Ureter (tissue), 1 donor: Measurements from ENCODE around the gene YKT6. TPM values are rescaled to one million over a fixed set of nuclear protein-coding genes. Genes with fewer than 3 reads are reported as not detected.

Experiments used
- DNase-seq: peaks from one replicate; pipeline ENCODE4 v3.0.0-alpha.2; 2020; ENCODE audit warnings: low spot score
- total RNA-seq: library from RNA; stranded (reverse); gene quantifications from one replicate; pipeline ENCODE4 v1.2.4, GENCODE V29; 2023
- donor health status: DM: yes; HTN: yes; CAD: no.

The YKT6 gene
- total RNA-seq, 1 donor from 2014 or later, result 64.2 TPM

DNA sequence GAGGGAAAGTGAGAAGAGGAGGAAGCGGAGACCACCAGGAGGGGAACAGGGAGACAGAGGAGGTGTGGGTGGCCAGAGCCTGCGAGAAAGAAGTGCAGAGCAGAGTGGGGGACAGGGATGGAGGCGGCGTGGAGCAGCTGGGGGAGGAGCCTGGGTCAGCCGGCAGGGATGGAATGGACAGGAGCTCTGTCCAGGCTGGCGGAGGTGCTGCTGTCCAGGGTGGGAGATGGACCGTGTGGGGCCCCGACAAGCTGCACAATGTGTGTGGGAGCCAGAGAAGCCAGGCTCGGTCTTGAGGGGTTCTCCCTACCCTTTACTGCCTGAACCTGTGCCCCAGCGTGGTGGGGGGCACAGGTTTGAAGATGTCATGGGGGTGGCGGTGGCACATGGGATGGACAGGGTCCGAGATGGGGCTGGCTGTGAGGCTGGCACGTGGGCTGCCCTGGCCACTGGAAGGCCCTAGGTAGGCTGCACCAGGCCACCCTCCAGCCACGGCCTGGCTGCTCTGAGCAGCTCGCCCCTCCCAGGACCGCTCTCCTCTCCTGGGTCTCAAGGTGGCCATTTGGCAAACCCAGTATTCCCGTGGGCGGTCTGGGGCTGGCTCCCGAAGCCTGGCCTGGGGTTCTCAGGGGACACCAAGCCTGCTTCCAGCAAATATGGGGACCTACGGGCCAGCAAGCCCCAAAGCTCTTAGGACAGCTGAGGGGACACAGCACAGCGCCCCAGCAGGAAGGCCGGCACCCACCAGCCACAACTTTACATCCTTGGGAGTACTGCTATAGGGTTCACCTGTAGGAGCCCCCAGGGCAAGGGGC is 32.3 kb downstream of the YKT6 start:
- DNase-seq, result no peak

GRCh38 chr7:44235066-44235465 is 34.3 kb downstream of the YKT6 start:
- DNase-seq, result no peak

GRCh38 chr7:44235582-44236332 is 35.0 kb downstream of the YKT6 start:
- no peak for DNase-seq

DNA sequence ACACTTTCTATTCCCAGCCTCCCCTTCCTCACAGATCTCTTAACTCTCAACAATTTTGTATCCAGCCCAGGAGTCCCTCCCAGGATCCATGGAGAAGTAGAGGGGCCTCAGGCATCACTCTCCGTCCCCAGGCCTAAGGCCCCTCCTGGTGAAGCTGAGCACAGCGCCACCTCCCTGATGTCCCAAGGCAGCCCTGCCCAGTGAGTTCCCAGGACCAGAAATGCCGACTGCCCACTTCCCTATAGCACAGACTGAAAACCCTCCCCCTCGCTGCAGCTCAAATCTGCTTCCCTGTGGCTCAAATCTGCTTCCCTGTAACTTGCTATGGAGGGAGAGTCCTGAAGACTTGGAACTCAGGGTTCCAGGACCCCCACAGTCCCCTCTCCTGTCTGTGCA is 35.6 kb downstream of the YKT6 start:
- no peak for DNase-seq

DNA sequence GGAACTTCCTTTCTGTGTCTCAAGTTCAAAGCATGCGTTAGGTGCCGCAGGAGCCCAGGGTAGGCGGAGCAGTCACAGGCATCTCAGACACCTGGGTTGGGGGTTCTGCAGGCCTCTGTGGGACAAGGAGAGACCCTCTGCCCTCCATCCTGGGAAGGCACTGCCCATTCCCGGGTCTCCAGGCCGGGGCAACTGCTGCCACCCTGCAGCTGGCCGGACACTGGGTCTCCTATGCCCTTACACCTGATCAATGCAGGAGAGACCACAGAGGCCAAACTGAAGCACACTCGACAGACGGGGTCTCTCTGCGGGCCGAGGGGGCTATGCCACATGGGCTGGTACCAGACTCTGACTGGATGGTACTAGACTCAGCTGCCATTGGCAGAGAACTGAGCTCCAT is 36.9 kb downstream of the YKT6 start:
- no peak for DNase-seq

GRCh38 chr7:44238116-44238695 is 37.4 kb downstream of the YKT6 start:
- DNase-seq, result no peak

- no peak for DNase-seq
These were observed 38.6 kb downstream of the YKT6 start for GRCh38 chr7:44239361-44239760.

GRCh38 chr7:44240376-44240775 is 39.6 kb downstream of the YKT6 start:
- no peak for DNase-seq

DNA sequence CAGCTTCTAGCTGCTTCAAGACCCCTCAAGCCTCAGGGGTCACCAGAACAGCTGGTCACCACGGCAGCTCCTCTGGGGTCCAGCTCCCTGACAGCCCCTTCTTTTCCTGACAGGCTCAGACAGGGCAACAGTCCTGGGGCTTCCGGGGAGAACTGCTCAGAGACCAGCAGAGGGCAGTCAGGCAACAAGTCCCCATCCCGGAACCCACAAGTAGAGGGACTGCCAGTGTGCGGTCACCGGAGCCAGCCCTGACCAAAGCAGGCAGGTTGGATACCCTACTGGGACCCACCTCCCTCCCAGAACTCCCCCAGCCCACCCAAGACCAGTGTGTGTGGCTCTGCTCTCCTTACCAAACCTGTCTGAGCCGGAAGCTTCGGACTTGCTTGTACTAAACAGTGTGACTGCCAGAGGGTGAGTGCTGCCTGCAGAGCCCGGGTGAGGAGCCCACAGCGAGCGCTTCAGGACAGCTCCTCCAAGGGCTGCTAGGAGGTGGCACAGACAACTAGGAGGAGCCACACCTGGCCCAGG is 40.3 kb downstream of the YKT6 start:
- DNase-seq, result peak; percentile 81

- DNase-seq, result no peak
These were observed 41.3 kb downstream of the YKT6 start for GRCh38 chr7:44242091-44242490.

DNA sequence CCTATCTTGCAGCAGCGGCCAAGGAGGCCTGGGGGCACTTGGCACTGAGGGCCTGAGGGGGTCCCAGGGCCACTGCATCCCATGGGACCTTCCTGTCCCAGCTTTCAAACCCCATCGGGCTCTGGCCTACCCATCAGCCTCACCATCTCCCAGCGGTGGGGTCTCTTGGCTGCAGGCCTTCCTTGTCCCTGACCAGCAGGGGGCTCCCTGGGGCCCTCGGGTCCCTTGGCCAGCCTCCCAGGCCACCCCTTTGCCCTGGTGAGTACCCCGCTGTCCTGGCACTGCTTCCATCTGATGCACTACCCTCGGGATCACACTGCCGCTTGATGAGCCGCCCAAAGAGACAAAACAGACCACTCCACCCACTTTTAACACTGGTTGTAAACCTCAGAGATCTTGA is 43.5 kb downstream of the YKT6 start:
- DNase-seq, result no peak

GRCh38 chr7:44246396-44247113 is 45.8 kb downstream of the YKT6 start:
- DNase-seq, result no peak

GRCh38 chr7:44247868-44248651 is 47.3 kb downstream of the YKT6 start:
- no peak for DNase-seq

GRCh38 chr7:44249639-44250234 is 49.0 kb downstream of the YKT6 start:
- no peak for DNase-seq

DNA sequence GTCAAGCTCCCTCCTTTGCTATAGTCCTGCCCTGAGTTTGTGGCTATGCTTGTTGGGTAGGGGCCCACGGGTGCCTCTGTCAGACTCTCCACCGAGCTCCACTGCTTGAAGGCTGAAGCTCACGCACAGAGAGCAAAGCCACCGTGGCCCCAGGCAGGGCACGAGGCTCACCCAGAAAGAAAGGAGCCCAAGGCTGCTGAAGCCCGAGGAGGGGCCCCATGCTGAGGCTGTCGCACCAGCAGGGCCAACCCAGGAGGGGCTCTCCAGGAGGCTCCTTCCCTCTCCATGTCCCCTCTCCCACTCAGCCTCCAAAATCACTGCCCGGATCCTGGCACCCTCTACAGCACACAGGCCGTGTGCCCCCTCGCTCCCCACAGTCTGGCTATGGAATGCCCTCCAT is 50.5 kb downstream of the YKT6 start:
- DNase-seq, result no peak

GRCh38 chr7:44251881-44252280 is 51.1 kb downstream of the YKT6 start:
- DNase-seq, result no peak

GRCh38 chr7:44256459-44256858 is 55.7 kb downstream of the YKT6 start:
- no peak for DNase-seq

DNA sequence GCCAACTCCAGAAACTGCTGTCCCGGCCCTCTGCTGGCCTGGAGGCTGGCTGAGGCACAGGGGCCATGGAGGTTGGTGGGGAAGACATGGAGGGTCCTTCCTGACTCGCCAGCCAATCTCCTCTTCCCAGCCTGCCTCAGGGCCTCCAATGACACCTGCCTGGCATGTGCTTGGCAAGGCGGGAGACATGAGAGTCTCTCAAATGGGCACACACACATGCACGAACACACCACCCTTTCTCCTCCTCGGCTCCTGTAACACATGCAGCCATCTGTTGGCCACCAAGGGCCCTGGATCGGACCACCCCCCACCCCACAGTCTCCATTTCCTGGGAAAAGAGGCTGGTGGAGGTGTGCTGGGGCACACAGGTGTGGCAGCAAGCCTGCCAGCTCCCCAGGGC is 56.4 kb downstream of the YKT6 start:
- DNase-seq, result no peak

- DNase-seq, result peak; percentile 61
These were observed 57.0 kb downstream of the YKT6 start for GRCh38 chr7:44257618-44258422.

DNA sequence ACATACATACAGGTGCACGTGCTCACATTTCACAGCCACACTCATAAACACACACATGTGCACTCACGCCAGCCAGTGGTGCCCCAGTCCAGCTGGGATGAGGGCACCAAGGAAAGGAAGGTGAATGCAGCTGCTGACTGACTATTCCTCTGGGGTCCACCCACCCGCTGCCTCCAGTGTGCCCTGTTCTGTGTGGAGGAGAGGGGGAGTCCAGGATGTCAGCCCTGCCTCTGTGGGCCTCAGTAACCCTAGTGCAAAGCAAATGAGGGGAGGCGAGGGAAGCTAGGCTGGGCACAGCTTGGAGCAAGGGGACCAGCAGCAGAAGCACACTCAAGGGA is 57.6 kb downstream of the YKT6 start:
- no peak for DNase-seq
